ENCODE measurements around the gene LST1.
A peak's percentile ranks its signal among the peaks of the same experiment; 100 is the strongest.

The LST1 gene

GRCh38 chr6:31541059-31541657, 44.9 kb upstream of the LST1 start:
- Histone ChIP-seq H3K4me2 (ENCODE audit: low read length) (peak overlapping the region; percentile 70), H4K20me1 (ENCODE audit: control insufficient read depth, insufficient read depth, low read depth, low read length) (peaks cover 33% of the 10 kb centered on the region), H3K36me3 (ENCODE audit: control insufficient read depth, low read length) (peaks cover 68% of the 10 kb centered on the region), H3K4me1 (ENCODE audit: control insufficient read depth, low read length) (peaks cover 48% of the 10 kb centered on the region), H3K4me3 (ENCODE audit: low read length) (peak overlapping the region; percentile 98), H3K79me2 (ENCODE audit: control insufficient read depth, low read length) (peaks cover 76% of the 10 kb centered on the region), H3K9me2 (replicated peaks; ENCODE audit: control insufficient read depth, low read length) (no peaks in the 10 kb centered on the region), H3K9me3 (ENCODE audit: control insufficient read depth, insufficient read depth, low read length) (no peaks in the 10 kb centered on the region), H3K27ac (ENCODE audit: low read depth, low read length) (peak overlapping the region; percentile 88), H3K27me3 (ENCODE audit: control insufficient read depth, low read length) (no peaks in the 10 kb centered on the region), H3F3A (ENCODE audit: control insufficient read depth, insufficient read depth) (peaks cover 24% of the 10 kb centered on the region)
- TF ChIP-seq EZH2phosphoT487 (IDR thresholded peaks at IDR 0.05; ENCODE audit: borderline replicate concordance, low read length) (no peak), CTCF (IDR thresholded peaks at IDR 0.05; ENCODE audit: low read depth, low read length, poor library complexity, severe bottlenecking) (no peak)

- Histone ChIP-seq H3K9me3 (ENCODE audit: control insufficient read depth, insufficient read depth, low read length) (no peaks in the 10 kb centered on the region), H3K79me2 (ENCODE audit: control insufficient read depth, low read length) (peaks cover 68% of the 10 kb centered on the region), H3K9me2 (replicated peaks; ENCODE audit: control insufficient read depth, low read length) (no peaks in the 10 kb centered on the region), H3K4me2 (ENCODE audit: low read length) (peak within 1 kb of the TSS; percentile 70), H3K4me3 (ENCODE audit: low read length) (peak within 1 kb of the TSS; percentile 98), H3K27ac (ENCODE audit: low read depth, low read length) (peak within 1 kb of the TSS; percentile 88), H3K36me3 (ENCODE audit: control insufficient read depth, low read length) (peaks cover 61% of the 10 kb centered on the region), H3K4me1 (ENCODE audit: control insufficient read depth, low read length) (peaks cover 54% of the 10 kb centered on the region), H4K20me1 (ENCODE audit: control insufficient read depth, insufficient read depth, low read depth, low read length) (peaks cover 28% of the 10 kb centered on the region), H3F3A (ENCODE audit: control insufficient read depth, insufficient read depth) (peaks cover 20% of the 10 kb centered on the region), H3K27me3 (ENCODE audit: control insufficient read depth, low read length) (no peaks in the 10 kb centered on the region)
- TF ChIP-seq EZH2phosphoT487 (IDR thresholded peaks at IDR 0.05; ENCODE audit: borderline replicate concordance, low read length) (no peak), CTCF (IDR thresholded peaks at IDR 0.05; ENCODE audit: low read depth, low read length, poor library complexity, severe bottlenecking) (peak; percentile 16)
These were observed 44.2 kb upstream of the LST1 start, which contains the start of gene DDX39B for GRCh38 chr6:31541658-31542521. DDX39B (minus strand) TSS chr6:31542003; CDS start chr6:31540532, 1,471 bp downstream.

- no peaks in the 10 kb centered on the region for H3K9me3 ChIP-seq (ENCODE audit: control insufficient read depth, insufficient read depth, low read length)
- no peak for TF ChIP-seq CTCF (IDR thresholded peaks at IDR 0.05; ENCODE audit: low read depth, low read length, poor library complexity, severe bottlenecking)
- TF ChIP-seq EZH2phosphoT487 (IDR thresholded peaks at IDR 0.05; ENCODE audit: borderline replicate concordance, low read length): no peak
- peak overlapping the region; percentile 98; the same call in 1 of the 2 replicates for H3K4me3 ChIP-seq (ENCODE audit: low read length)
- no peaks in the 10 kb centered on the region for H3K27me3 ChIP-seq (ENCODE audit: control insufficient read depth, low read length)
- peaks cover 24% of the 10 kb centered on the region for H4K20me1 ChIP-seq (ENCODE audit: control insufficient read depth, insufficient read depth, low read depth, low read length)
- peaks cover 25% of the 10 kb centered on the region for H3F3A ChIP-seq (ENCODE audit: control insufficient read depth, insufficient read depth)
- peaks cover 48% of the 10 kb centered on the region for H3K36me3 ChIP-seq (ENCODE audit: control insufficient read depth, low read length)
- H3K79me2 ChIP-seq (ENCODE audit: control insufficient read depth, low read length): peaks cover 61% of the 10 kb centered on the region
- H3K4me1 ChIP-seq (ENCODE audit: control insufficient read depth, low read length): peaks cover 62% of the 10 kb centered on the region
- no peak overlapping the region for H3K27ac ChIP-seq (ENCODE audit: low read depth, low read length)
- peak overlapping the region; percentile 70; the same call in 1 of the 2 replicates for H3K4me2 ChIP-seq (ENCODE audit: low read length)
- H3K9me2 ChIP-seq (replicated peaks; ENCODE audit: control insufficient read depth, low read length): no peaks in the 10 kb centered on the region
These were observed 42.4 kb upstream of the LST1 start for GRCh38 chr6:31543639-31544038.
